PC-9 (cell line): Measurements from ENCODE around the gene TESMIN. TPM values are rescaled to one million over a fixed set of nuclear protein-coding genes. Genes with fewer than 3 reads are reported as not detected.

Experiments used
- BruUV-seq: library from RNA; stranded (reverse); fragments of 400-500 nt; replicated peaks from 2 replicates; lab custom pipeline; 2021; lab: Mats Ljungman, UMichigan
- CTCF ChIA-PET: fragments of 300-600 bp; sonication (Branson Sonifier 250); formaldehyde crosslinking; loops from one replicate; lab custom pipeline; 2022; ENCODE audit warnings: antibody characterized with exemption; lab: Charles Lee
- POLR2A ChIA-PET: fragments of 300-600 bp; sonication (Branson Sonifier 250); formaldehyde crosslinking; loops from one replicate; lab custom pipeline; 2022; ENCODE audit warnings: antibody characterized with exemption; ENCODE audit not compliant: unreplicated experiment; lab: Charles Lee
- DNase-seq, 2 experiments: peaks; one replicate each; pipeline versions ENCODE4 v3.0.0 to v3.0.0-alpha.2; 2015 to 2022; ENCODE audit warnings: mixed read lengths in 1 of 2
- H2AFZ ChIP-seq: fragments of 200-600 bp; sonication (generic); 2 replicates; pipeline ENCODE4 v1.8.1; 2017; ENCODE audit warnings: antibody characterized with exemption
- H3F3A ChIP-seq: fragments of 200-600 bp; sonication (generic); 2 replicates; pipeline ENCODE4 v1.8.1; 2017; ENCODE audit warnings: antibody characterized with exemption, mild to moderate bottlenecking, low read depth; ENCODE audit not compliant: insufficient read depth
- H3K27ac ChIP-seq: fragments of 200-600 bp; sonication (generic); 2 replicates; pipeline ENCODE4 v1.6.1; 2016; ENCODE audit warnings: mixed run types
- H3K27me3 ChIP-seq: fragments of 200-600 bp; sonication (generic); 2 replicates; pipeline ENCODE4 v1.6.1; 2016; ENCODE audit warnings: low read depth, mixed run types; ENCODE audit not compliant: insufficient read depth
- H3K36me3 ChIP-seq: fragments of 200-600 bp; sonication (generic); 2 replicates; pipeline ENCODE4 v1.6.1; 2016; ENCODE audit warnings: low read depth, mixed run types
- H3K4me1 ChIP-seq: fragments of 200-600 bp; sonication (generic); replicated peaks from 2 replicates; pipeline ENCODE4 v1.6.1; 2016; ENCODE audit warnings: mixed run types; ENCODE audit not compliant: insufficient read depth
- H3K4me2 ChIP-seq: fragments of 200-600 bp; sonication (generic); 2 replicates; pipeline ENCODE4 v1.6.1; 2017; ENCODE audit warnings: mixed run types
- H3K4me3 ChIP-seq: fragments of 200-600 bp; sonication (generic); 2 replicates; pipeline ENCODE4 v1.6.1; 2016; ENCODE audit warnings: mixed run types
- H3K79me2 ChIP-seq: fragments of 200-600 bp; sonication (generic); 2 replicates; pipeline ENCODE4 v1.6.1; 2017; ENCODE audit warnings: low read depth, mixed run types
- H3K9me2 ChIP-seq: fragments of 200-600 bp; sonication (generic); 2 replicates; pipeline ENCODE4 v1.8.1; 2017; ENCODE audit warnings: mild to moderate bottlenecking; ENCODE audit not compliant: insufficient read depth
- H3K9me3 ChIP-seq: fragments of 200-600 bp; sonication (generic); 2 replicates; pipeline ENCODE4 v1.8.1; 2016; ENCODE audit warnings: low read depth; ENCODE audit not compliant: insufficient read depth
- H4K20me1 ChIP-seq: fragments of 200-600 bp; sonication (generic); 2 replicates; pipeline ENCODE4 v1.8.1; 2017; ENCODE audit not compliant: insufficient read depth
- EZH2 ChIP-seq: fragments of 200-600 bp; sonication (generic); IDR thresholded peaks from 2 replicates; pipeline ENCODE4 v1.8.0; 2017; ENCODE audit warnings: antibody characterized with exemption, low read depth
- intact Hi-C: fragments of 100-400 bp; cut with micrococcal nuclease; formaldehyde crosslinking; loops from one replicate; pipeline ENCODE4 v1.10.0; 2022; ENCODE audit not compliant: unreplicated experiment
- total RNA-seq: library from RNA; stranded (reverse); gene quantifications from 2 replicates; pipeline ENCODE4 v1.2.3, GENCODE V29; 2021
- TF ChIP-seq, protein P1 (sequence below): fragments of 200-600 bp; sonication (generic); conservative IDR thresholded peaks from 2 replicates; pipeline ENCODE4 v1.6.1; 2017; ENCODE audit warnings: mixed run types, antibody characterized with exemption, mild to moderate bottlenecking, moderate library complexity

TESMIN gene
- total RNA-seq, 1 experiment from 2014 or later, result 23.9 TPM

- no peak overlapping the region for H3K27ac ChIP-seq
- CTCF ChIA-PET, result no interaction called here
- H3F3A ChIP-seq, result peaks cover 3% of the 10 kb centered on the region; the same call in 1 of the 2 replicates
- no peaks in the 10 kb centered on the region for H3K4me1 ChIP-seq
- H3K79me2 ChIP-seq, result no peaks in the 10 kb centered on the region
- H3K27me3 ChIP-seq, result no peaks in the 10 kb centered on the region
- BruUV-seq, result no TSS peak
- H3K4me3 ChIP-seq, result no peak overlapping the region
- no peaks in the 10 kb centered on the region for H3K36me3 ChIP-seq
- H3K9me2 ChIP-seq, result no peaks in the 10 kb centered on the region
- H3K9me3 ChIP-seq, result no peaks in the 10 kb centered on the region
- intact Hi-C loops, result no loop called here
- TF ChIP-seq, protein P1, sequence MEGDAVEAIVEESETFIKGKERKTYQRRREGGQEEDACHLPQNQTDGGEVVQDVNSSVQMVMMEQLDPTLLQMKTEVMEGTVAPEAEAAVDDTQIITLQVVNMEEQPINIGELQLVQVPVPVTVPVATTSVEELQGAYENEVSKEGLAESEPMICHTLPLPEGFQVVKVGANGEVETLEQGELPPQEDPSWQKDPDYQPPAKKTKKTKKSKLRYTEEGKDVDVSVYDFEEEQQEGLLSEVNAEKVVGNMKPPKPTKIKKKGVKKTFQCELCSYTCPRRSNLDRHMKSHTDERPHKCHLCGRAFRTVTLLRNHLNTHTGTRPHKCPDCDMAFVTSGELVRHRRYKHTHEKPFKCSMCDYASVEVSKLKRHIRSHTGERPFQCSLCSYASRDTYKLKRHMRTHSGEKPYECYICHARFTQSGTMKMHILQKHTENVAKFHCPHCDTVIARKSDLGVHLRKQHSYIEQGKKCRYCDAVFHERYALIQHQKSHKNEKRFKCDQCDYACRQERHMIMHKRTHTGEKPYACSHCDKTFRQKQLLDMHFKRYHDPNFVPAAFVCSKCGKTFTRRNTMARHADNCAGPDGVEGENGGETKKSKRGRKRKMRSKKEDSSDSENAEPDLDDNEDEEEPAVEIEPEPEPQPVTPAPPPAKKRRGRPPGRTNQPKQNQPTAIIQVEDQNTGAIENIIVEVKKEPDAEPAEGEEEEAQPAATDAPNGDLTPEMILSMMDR, result no peak
- TF ChIP-seq EZH2, result no peak
- no peak overlapping the region for H3K4me2 ChIP-seq
- no peaks in the 10 kb centered on the region for H4K20me1 ChIP-seq
- POLR2A ChIA-PET, result interaction anchor here (0.6 to 0.7 kb wide), 2 partner anchors 156 to 1466 kb away, joined by 3 to 9 read pairs; no protein-coding TSS in a partner anchor
- no peak overlapping the region for H2AFZ ChIP-seq
- no peak for DNase-seq
These were observed 7.8 kb downstream of the TESMIN start for GRCh38 chr11:68743539-68743938.

DNA sequence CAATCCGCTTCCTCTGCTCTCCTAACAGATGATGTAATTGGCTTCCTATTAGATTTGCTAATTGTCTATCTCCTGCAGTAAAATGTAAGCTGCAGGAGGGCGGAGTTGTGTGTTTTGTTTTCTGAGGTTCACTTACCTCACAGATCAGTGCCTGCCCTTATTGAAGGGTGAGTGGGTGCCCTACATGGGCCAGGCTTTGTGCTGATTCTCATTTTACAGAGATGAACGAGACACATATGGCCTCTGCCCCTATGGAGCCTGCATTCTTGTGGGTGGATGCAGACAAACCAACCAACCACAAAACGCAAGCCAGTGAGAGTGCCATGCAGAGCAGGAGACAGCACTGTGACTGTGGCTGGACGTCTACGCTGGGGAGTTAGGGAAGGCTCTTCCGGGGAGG is 9.9 kb downstream of the TESMIN start:
- Histone ChIP-seq H3K36me3 (no peaks in the 10 kb centered on the region), H3K4me3 (no peak overlapping the region), H3K4me2 (no peak overlapping the region), H3K9me2 (no peaks in the 10 kb centered on the region), H3K4me1 (no peaks in the 10 kb centered on the region), H4K20me1 (no peaks in the 10 kb centered on the region), H2AFZ (no peak overlapping the region), H3K27me3 (no peaks in the 10 kb centered on the region), H3K9me3 (no peaks in the 10 kb centered on the region), H3F3A (no peaks in the 10 kb centered on the region), H3K27ac (no peak overlapping the region), H3K79me2 (no peaks in the 10 kb centered on the region)
- DNase-seq, result no peak
- ChIA-PET CTCF (no interaction called here), POLR2A (no interaction called here)
- intact Hi-C loops, result no loop called here
- TF ChIP-seq, protein P1, result no peak
- no peak for TF ChIP-seq EZH2
- no TSS peak for BruUV-seq

- CTCF ChIA-PET, result no interaction called here
- H2AFZ ChIP-seq, result no peak overlapping the region
- 0 out of 2 replicates have a peak, but pooled peaks cover 8% of the 10 kb centered on the region for H3K27me3 ChIP-seq
- intact Hi-C loops, result no loop called here
- no TSS peak for BruUV-seq
- POLR2A ChIA-PET, result no interaction called here
- no peak overlapping the region for H3K27ac ChIP-seq
- H3K9me3 ChIP-seq, result no peaks in the 10 kb centered on the region
- H4K20me1 ChIP-seq, result no peaks in the 10 kb centered on the region
- no peak overlapping the region for H3K4me2 ChIP-seq
- no peak overlapping the region for H3K4me3 ChIP-seq
- no peaks in the 10 kb centered on the region for H3K9me2 ChIP-seq
- no peaks in the 10 kb centered on the region for H3K36me3 ChIP-seq
- H3F3A ChIP-seq, result no peaks in the 10 kb centered on the region
- H3K79me2 ChIP-seq, result no peaks in the 10 kb centered on the region
- no peaks in the 10 kb centered on the region for H3K4me1 ChIP-seq
- TF ChIP-seq EZH2, result no peak
- TF ChIP-seq, protein P1, result no peak
- no peak for DNase-seq
These were observed 15.7 kb downstream of the TESMIN start for GRCh38 chr11:68735646-68736045.
